Parathyroid adenoma (tissue), 2 donors: ENCODE measurements around the gene YIPF2.
"Not testable (repeated sequence)": the region's sequence is repeated elsewhere in the genome, so short reads cannot be mapped to it uniquely, and the experiment has no call there.

Experiments used
- H2AFZ ChIP-seq: fragments of 300-600 bp; sonication (generic); one replicate; pipeline ENCODE4 v1.7.0; 2017; ENCODE audit warnings: antibody characterized with exemption, mild to moderate bottlenecking
- H3K27ac ChIP-seq: fragments of 300-600 bp; sonication (generic); one replicate; pipeline ENCODE4 v1.7.0; 2017
- H3K27me3 ChIP-seq: fragments of 300-600 bp; sonication (generic); one replicate; pipeline ENCODE4 v1.7.0; 2017; ENCODE audit warnings: low read length; ENCODE audit not compliant: control insufficient read depth, insufficient read depth
- H3K36me3 ChIP-seq: fragments of 300-600 bp; sonication (generic); one replicate; pipeline ENCODE4 v1.7.0; 2017; ENCODE audit warnings: low read length; ENCODE audit not compliant: control insufficient read depth, insufficient read depth
- H3K4me1 ChIP-seq: fragments of 300-600 bp; sonication (generic); one replicate; pipeline ENCODE4 v1.7.0; 2017; ENCODE audit warnings: control low read depth
- H3K4me2 ChIP-seq: fragments of 300-600 bp; sonication (generic); one replicate; pipeline ENCODE4 v1.7.0; 2017; ENCODE audit warnings: low read length
- H3K4me3 ChIP-seq: fragments of 300-600 bp; sonication (generic); one replicate; pipeline ENCODE4 v1.7.0; 2017; ENCODE audit warnings: low read depth, low read length
- H3K79me2 ChIP-seq: fragments of 300-600 bp; sonication (generic); one replicate; pipeline ENCODE4 v1.7.0; 2017; ENCODE audit warnings: control low read depth
- H3K9ac ChIP-seq: fragments of 300-600 bp; sonication (generic); one replicate; pipeline ENCODE4 v1.7.0; 2017; ENCODE audit warnings: mild to moderate bottlenecking
- H3K9me3 ChIP-seq: fragments of 300-600 bp; sonication (generic); one replicate; pipeline ENCODE4 v1.7.0; 2017; ENCODE audit warnings: low read length; ENCODE audit not compliant: control insufficient read depth
- CTCF ChIP-seq: fragments of 300-600 bp; sonication (generic); IDR thresholded peaks from one replicate; pipeline ENCODE4 v1.7.0; 2017; ENCODE audit warnings: antibody characterized with exemption, mild to moderate bottlenecking
- donor health status: primary hyperparathyroidism.

YIPF2 gene

GRCh38 chr19:10884274-10884673 lies 44.2 kb downstream of the YIPF2 start:
- no peaks in the 10 kb centered on the region for H3K36me3 ChIP-seq
- no peak for TF ChIP-seq CTCF
- no peak overlapping the region for H2AFZ ChIP-seq
- no peak overlapping the region for H3K9ac ChIP-seq
- H3K79me2 ChIP-seq: peaks cover 70% of the 10 kb centered on the region
- no peak overlapping the region for H3K27ac ChIP-seq
- no peak overlapping the region for H3K4me3 ChIP-seq
- H3K9me3 ChIP-seq: no peaks in the 10 kb centered on the region
- H3K27me3 ChIP-seq: no peaks in the 10 kb centered on the region
- no peak overlapping the region for H3K4me2 ChIP-seq
- H3K4me1 ChIP-seq: peaks cover 2% of the 10 kb centered on the region

GRCh38 chr19:10882108-10882457 lies 46.4 kb downstream of the YIPF2 start:
- no peak overlapping the region for H3K4me3 ChIP-seq

GRCh38 chr19:10881403-10882107 lies 46.9 kb downstream of the YIPF2 start:
- TF ChIP-seq CTCF: no peak
- Histone ChIP-seq H3K27ac (no peak overlapping the region), H3K27me3 (no peaks in the 10 kb centered on the region), H3K4me2 (no peak overlapping the region), H3K9me3 (no peaks in the 10 kb centered on the region), H3K79me2 (peaks cover 81% of the 10 kb centered on the region), H3K4me3 (no peak overlapping the region), H3K36me3 (no peaks in the 10 kb centered on the region), H3K4me1 (peaks cover 2% of the 10 kb centered on the region), H3K9ac (no peak overlapping the region), H2AFZ (no peak overlapping the region)

More at GRCh38 chr19:10882108-10882457, 46.4 kb downstream of the YIPF2 start:
- Histone ChIP-seq H3K9ac (no peak overlapping the region), H3K27me3 (no peaks in the 10 kb centered on the region), H3K9me3 (no peaks in the 10 kb centered on the region), H3K4me1 (peaks cover 2% of the 10 kb centered on the region), H3K36me3 (no peaks in the 10 kb centered on the region), H3K79me2 (peaks cover 81% of the 10 kb centered on the region), H3K4me2 (no peak overlapping the region), H2AFZ (no peak overlapping the region), H3K27ac (no peak overlapping the region)
- TF ChIP-seq CTCF: no peak

GRCh38 chr19:10878253-10878652 lies 50.2 kb downstream of the YIPF2 start:
- Histone ChIP-seq H2AFZ (no peak overlapping the region), H3K36me3 (no peaks in the 10 kb centered on the region), H3K79me2 (peaks cover 78% of the 10 kb centered on the region), H3K9me3 (no peaks in the 10 kb centered on the region), H3K4me3 (no peak overlapping the region), H3K4me2 (no peak overlapping the region), H3K4me1 (peaks cover 2% of the 10 kb centered on the region), H3K27me3 (no peaks in the 10 kb centered on the region), H3K27ac (no peak overlapping the region), H3K9ac (no peak overlapping the region)
- no peak for TF ChIP-seq CTCF

GRCh38 chr19:10877608-10878007 lies 50.8 kb downstream of the YIPF2 start:
- H3K4me2 ChIP-seq, H3K4me3 ChIP-seq, H3K36me3 ChIP-seq, H3K27me3 ChIP-seq, H3K9me3 ChIP-seq, H2AFZ ChIP-seq, H3K27ac ChIP-seq, H3K9ac ChIP-seq, H3K4me1 ChIP-seq: not testable (repeated sequence)
- H3K79me2 ChIP-seq: peaks cover 72% of the 10 kb centered on the region
